ENCODE measurements around the gene GABRG3. TPM values are rescaled to one million over a fixed set of nuclear protein-coding genes. Genes with fewer than 3 reads are reported as not detected.

GABRG3 gene
- total RNA-seq, 1 donor from 2014 or later: 2.6 TPM

DNA sequence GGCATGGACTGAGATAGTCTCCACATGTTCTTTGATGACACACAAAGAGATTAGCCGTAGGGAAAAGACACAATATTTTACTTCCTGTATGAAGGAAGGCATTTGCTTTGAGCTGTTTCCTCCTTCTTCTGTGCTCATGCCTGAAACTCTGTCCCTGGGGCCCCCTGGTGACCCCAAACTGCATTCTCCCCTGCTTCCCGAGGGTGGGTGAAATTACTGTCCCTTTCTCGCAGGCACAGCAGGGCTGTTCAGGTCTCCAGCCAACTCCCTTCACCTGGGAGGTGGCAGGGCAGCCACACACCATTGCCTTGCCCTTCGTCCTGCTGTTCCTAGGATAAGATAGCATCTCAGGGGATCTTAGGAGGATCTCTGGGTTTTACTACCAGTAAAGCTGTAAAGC is 79.2 kb downstream of the GABRG3 start:
- no peak overlapping the region for H3K4me3 Mint-ChIP-seq
- TF ChIP-seq, protein P1, sequence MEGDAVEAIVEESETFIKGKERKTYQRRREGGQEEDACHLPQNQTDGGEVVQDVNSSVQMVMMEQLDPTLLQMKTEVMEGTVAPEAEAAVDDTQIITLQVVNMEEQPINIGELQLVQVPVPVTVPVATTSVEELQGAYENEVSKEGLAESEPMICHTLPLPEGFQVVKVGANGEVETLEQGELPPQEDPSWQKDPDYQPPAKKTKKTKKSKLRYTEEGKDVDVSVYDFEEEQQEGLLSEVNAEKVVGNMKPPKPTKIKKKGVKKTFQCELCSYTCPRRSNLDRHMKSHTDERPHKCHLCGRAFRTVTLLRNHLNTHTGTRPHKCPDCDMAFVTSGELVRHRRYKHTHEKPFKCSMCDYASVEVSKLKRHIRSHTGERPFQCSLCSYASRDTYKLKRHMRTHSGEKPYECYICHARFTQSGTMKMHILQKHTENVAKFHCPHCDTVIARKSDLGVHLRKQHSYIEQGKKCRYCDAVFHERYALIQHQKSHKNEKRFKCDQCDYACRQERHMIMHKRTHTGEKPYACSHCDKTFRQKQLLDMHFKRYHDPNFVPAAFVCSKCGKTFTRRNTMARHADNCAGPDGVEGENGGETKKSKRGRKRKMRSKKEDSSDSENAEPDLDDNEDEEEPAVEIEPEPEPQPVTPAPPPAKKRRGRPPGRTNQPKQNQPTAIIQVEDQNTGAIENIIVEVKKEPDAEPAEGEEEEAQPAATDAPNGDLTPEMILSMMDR (conservative IDR thresholded peaks at IDR 0.05): no peak
- DNase-seq (ENCODE audit: extremely low spot score, unreplicated experiment): no peak
- no peaks in the 10 kb centered on the region for H3K9me3 Mint-ChIP-seq
- peaks cover 2% of the 10 kb centered on the region for H3K27me3 Mint-ChIP-seq
- H3K4me1 Mint-ChIP-seq (ENCODE audit: unreplicated experiment): peaks cover 6% of the 10 kb centered on the region
- H3K27ac Mint-ChIP-seq: no peak overlapping the region
- H3K36me3 Mint-ChIP-seq: no peaks in the 10 kb centered on the region

GRCh38 chr15:27054426-27054825 is 83.4 kb downstream of the GABRG3 start:
- H3K27ac Mint-ChIP-seq: no peak overlapping the region
- H3K4me3 Mint-ChIP-seq: no peak overlapping the region
- TF ChIP-seq, protein P1 (conservative IDR thresholded peaks at IDR 0.05): no peak
- no peak for DNase-seq (ENCODE audit: extremely low spot score, unreplicated experiment)
- peaks cover 11% of the 10 kb centered on the region for H3K4me1 Mint-ChIP-seq (ENCODE audit: unreplicated experiment)
- H3K27me3 Mint-ChIP-seq: peaks cover 2% of the 10 kb centered on the region
- H3K36me3 Mint-ChIP-seq: no peaks in the 10 kb centered on the region
- H3K9me3 Mint-ChIP-seq: peaks cover 4% of the 10 kb centered on the region

GRCh38 chr15:27057904-27058645 is 87.1 kb downstream of the GABRG3 start:
- Mint-ChIP-seq H3K36me3 (no peaks in the 10 kb centered on the region), H3K4me1 (ENCODE audit: unreplicated experiment) (peaks cover 21% of the 10 kb centered on the region), H3K27me3 (peaks cover 2% of the 10 kb centered on the region), H3K4me3 (no peak overlapping the region), H3K9me3 (peaks cover 4% of the 10 kb centered on the region), H3K27ac (peak overlapping the region; percentile 27)
- TF ChIP-seq, protein P1 (conservative IDR thresholded peaks at IDR 0.05): no peak
- DNase-seq (ENCODE audit: extremely low spot score, unreplicated experiment): no peak

- no peak overlapping the region for H3K27ac Mint-ChIP-seq
Measured at GRCh38 chr15:27058939-27059338, 88.0 kb downstream of the GABRG3 start.

GRCh38 chr15:27059610-27060202 is 88.7 kb downstream of the GABRG3 start:
- Mint-ChIP-seq H3K27ac (no peak overlapping the region), H3K4me1 (ENCODE audit: unreplicated experiment) (peaks cover 21% of the 10 kb centered on the region), H3K36me3 (no peaks in the 10 kb centered on the region), H3K27me3 (no peaks in the 10 kb centered on the region), H3K4me3 (no peak overlapping the region), H3K9me3 (peaks cover 4% of the 10 kb centered on the region)
- TF ChIP-seq, protein P1 (conservative IDR thresholded peaks at IDR 0.05): peak; percentile 83
- no peak for DNase-seq (ENCODE audit: extremely low spot score, unreplicated experiment)

More at GRCh38 chr15:27058939-27059338, 88.0 kb downstream of the GABRG3 start:
- Mint-ChIP-seq H3K4me1 (ENCODE audit: unreplicated experiment) (peaks cover 21% of the 10 kb centered on the region), H3K9me3 (peaks cover 4% of the 10 kb centered on the region), H3K4me3 (no peak overlapping the region), H3K27me3 (peaks cover 2% of the 10 kb centered on the region), H3K36me3 (no peaks in the 10 kb centered on the region)
- TF ChIP-seq, protein P1 (conservative IDR thresholded peaks at IDR 0.05): no peak
- no peak for DNase-seq (ENCODE audit: extremely low spot score, unreplicated experiment)

Data from type B pancreatic cell (in vitro differentiated cells).